Activated CD4-positive, CD25-positive, alpha-beta regulatory T cell treated with anti-CD3 and anti-CD28 coated beads, Interleukin-2, amount 50 U/mL, for 24 hours (primary cell): ENCODE results near the gene STAMBPL1.
"Not testable (repeated sequence)": the region's sequence is repeated elsewhere in the genome, so short reads cannot be mapped to it uniquely, and the experiment has no call there.

Source experiments
- ATAC-seq, 2 donors: fragments of 150-1000 bp; cut with Tn5 transposase; one replicate each; pipeline ENCODE4 v1.10.0; 2021; ENCODE audit warnings: mild to moderate bottlenecking in 1 of 2, moderate library complexity in 1 of 2

The STAMBPL1 gene

GRCh38 chr10:88879534-88880281, at the start of gene STAMBPL1:
STAMBPL1 (plus strand) TSS chr10:88880245; CDS start chr10:88901709, 21,464 bp downstream.
- ATAC-seq: peak; percentile 55 to 67

GRCh38 chr10:88830643-88831268, 49.3 kb upstream of the STAMBPL1 start:
- ATAC-seq: peak; percentile 61 to 62

- ATAC-seq: peak; percentile 66 to 70
Observed at GRCh38 chr10:88831709-88832108, 48.3 kb upstream of the STAMBPL1 start.

GRCh38 chr10:88832376-88832775, 47.7 kb upstream of the STAMBPL1 start:
- no peak for ATAC-seq

- no peak for ATAC-seq
Observed at GRCh38 chr10:88833156-88833555, 46.9 kb upstream of the STAMBPL1 start.

GRCh38 chr10:88833723-88834122, 46.3 kb upstream of the STAMBPL1 start:
- no peak for ATAC-seq

- peak; percentile 67 to 70 for ATAC-seq
Observed at GRCh38 chr10:88835096-88835909, 44.7 kb upstream of the STAMBPL1 start.

GRCh38 chr10:88835910-88836221, 44.2 kb upstream of the STAMBPL1 start:
- ATAC-seq: no peak

GRCh38 chr10:88837632-88838031, 42.4 kb upstream of the STAMBPL1 start:
- not testable (repeated sequence) for ATAC-seq

GRCh38 chr10:88838766-88839350, 41.2 kb upstream of the STAMBPL1 start:
- ATAC-seq: no peak

- ATAC-seq: no peak
Observed at GRCh38 chr10:88840104-88840503, 39.9 kb upstream of the STAMBPL1 start.

- ATAC-seq: no peak
Observed at GRCh38 chr10:88840881-88841280, 39.2 kb upstream of the STAMBPL1 start.

- peak; percentile 55 to 69 for ATAC-seq
Observed at GRCh38 chr10:88841316-88842111, 38.5 kb upstream of the STAMBPL1 start.

- ATAC-seq: no peak
Observed at GRCh38 chr10:88843171-88843570, 36.9 kb upstream of the STAMBPL1 start.

GRCh38 chr10:88848499-88848898, 31.5 kb upstream of the STAMBPL1 start:
- ATAC-seq: peak; percentile 78 to 79

- peak; percentile 79 for ATAC-seq
Observed at GRCh38 chr10:88849234-88849633, 30.8 kb upstream of the STAMBPL1 start.

- no peak for ATAC-seq
Observed at GRCh38 chr10:88850712-88851111, 29.3 kb upstream of the STAMBPL1 start.

GRCh38 chr10:88851706-88852105, 28.3 kb upstream of the STAMBPL1 start, which contains the start of gene ANKRD22:
ANKRD22 (minus strand) TSS chr10:88851844; CDS start chr10:88851607, 237 bp downstream.
- ATAC-seq: no peak

GRCh38 chr10:88852327-88852726, 27.7 kb upstream of the STAMBPL1 start:
- ATAC-seq: no peak

GRCh38 chr10:88853155-88853881, 26.7 kb upstream of the STAMBPL1 start:
- ATAC-seq: no peak

GRCh38 chr10:88854684-88855083, 25.4 kb upstream of the STAMBPL1 start:
- ATAC-seq: no peak
